Epithelial cell of proximal tubule (primary cell): ENCODE measurements around the gene UBA52. TPM values are rescaled to one million over a fixed set of nuclear protein-coding genes. Genes with fewer than 3 reads are reported as not detected.
"Not testable (repeated sequence)": the region's sequence is repeated elsewhere in the genome, so short reads cannot be mapped to it uniquely, and the experiment has no call there.

Experiments used
- DNase-seq: peaks from one replicate; pipeline ENCODE4 v3.0.0-alpha.2; 2011; ENCODE audit warnings: low read depth
- H3K4me3 ChIP-seq: 2 replicates; pipeline ENCODE4 v1.5.1; 2011; ENCODE audit warnings: low read depth, mild to moderate bottlenecking, low read length
- CTCF ChIP-seq: conservative IDR thresholded peaks from 2 replicates; pipeline ENCODE4 v1.5.1; 2012; ENCODE audit warnings: low read depth, mild to moderate bottlenecking, low read length
- total RNA-seq: library from RNA; depleted of rRNA; stranded (reverse); fragments of >200 nt; gene quantifications from 2 replicates; pipeline ENCODE4 v1.2.3, GENCODE V29; 2015

The UBA52 gene
- 1,133 and 1,698 TPM in 2 replicates for total RNA-seq

DNA sequence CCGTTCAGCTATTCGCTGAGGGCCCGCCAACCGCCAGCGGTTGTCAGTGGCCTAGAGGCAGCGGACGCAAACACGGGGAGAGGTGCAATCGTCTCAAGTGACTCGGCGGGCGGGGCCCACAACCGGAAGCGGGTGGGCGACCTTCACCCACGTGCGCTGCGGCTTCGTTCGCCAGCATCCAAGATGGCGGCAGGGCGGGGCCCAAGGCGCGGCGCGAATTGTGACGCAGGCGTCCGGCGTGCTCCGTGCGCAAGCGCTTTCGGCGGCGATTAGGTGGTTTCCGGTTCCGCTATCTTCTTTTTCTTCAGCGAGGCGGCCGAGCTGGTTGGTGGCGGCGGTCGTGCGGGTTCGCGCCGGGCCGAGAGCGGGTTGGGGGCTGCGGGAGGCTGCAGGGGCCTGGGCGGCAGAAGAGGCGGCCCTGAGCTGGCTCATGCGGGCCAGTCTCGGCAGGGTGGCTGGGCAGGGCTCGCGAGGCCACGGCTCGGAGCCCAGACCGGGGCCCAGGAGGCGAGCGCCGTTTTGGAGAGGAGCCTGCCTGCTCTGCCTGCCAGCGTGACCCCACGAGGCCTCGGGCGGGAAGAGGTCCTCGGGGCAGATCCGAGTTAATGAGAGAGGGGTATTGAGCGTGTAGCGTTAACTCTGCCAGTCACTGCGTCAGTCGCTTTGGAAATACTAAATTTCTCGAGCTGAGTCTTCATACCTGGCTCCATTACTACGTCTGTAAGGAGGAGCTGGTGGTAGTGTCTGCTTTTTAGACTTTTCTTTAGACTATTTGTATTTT lies at the start of gene UBA52:
TSS of gene UBA52 (plus strand) at position 294 of the 781 bp plus-strand sequence. CDS start 1,444 bp downstream, outside the sequence.
- peak; percentile 65 for DNase-seq
- peak within 1 kb of the TSS; percentile 74 for H3K4me3 ChIP-seq
- TF ChIP-seq CTCF: no peak

GRCh38 chr19:18522124-18522861 lies 49.4 kb upstream of the UBA52 start:
- DNase-seq: peak; percentile 96
- H3K4me3 ChIP-seq: peak overlapping the region; percentile 98
- peak; percentile 8 for TF ChIP-seq CTCF

GRCh38 chr19:18522862-18523440 lies 48.7 kb upstream of the UBA52 start:
- H3K4me3 ChIP-seq: peak overlapping the region; percentile 38

DNA sequence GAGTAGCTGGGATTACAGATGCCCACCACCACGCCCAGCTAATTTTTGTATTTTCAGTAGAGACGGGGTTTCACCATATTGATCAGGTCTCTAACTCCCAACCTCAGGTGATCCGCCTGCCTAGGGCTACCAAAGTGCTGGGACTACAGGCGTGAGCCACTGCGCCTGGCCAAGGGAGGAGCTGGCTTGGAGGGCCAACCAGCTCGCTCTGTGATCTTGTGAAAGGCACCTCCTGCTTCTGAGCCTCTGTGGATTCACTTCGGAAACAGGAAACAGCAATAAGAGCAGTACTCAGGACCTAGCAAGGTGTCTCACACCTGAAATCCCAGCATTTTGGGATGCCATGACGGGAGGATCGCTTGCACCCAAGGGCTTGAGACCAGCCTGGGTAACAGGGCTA lies 47.8 kb upstream of the UBA52 start:
- DNase-seq: no peak
- no peak overlapping the region for H3K4me3 ChIP-seq
- no peak for TF ChIP-seq CTCF

More at GRCh38 chr19:18522862-18523440, 48.7 kb upstream of the UBA52 start:
- not testable (repeated sequence) for DNase-seq

DNA sequence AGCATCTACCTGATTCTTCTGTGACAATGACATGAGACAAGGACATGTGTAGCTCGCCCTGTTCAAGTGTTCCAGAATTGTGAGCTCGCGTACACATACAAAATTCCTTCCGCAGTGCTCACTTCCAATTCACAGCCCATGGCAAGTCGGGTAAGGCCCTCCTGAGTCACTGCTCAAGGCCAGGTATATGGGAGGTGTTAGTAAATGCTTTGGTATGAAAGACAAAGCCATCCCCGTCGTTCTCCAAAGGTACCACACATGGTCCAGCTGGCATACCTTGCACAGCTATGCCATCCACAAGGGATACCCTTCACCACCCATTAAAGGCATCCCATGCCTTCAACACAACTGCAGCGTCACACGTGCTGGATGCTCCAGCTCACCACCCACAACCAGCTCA lies 45.3 kb upstream of the UBA52 start:
- H3K4me3 ChIP-seq: no peak overlapping the region
- no peak for TF ChIP-seq CTCF
- DNase-seq: no peak

GRCh38 chr19:18529782-18530181 lies 41.9 kb upstream of the UBA52 start:
- H3K4me3 ChIP-seq: no peak overlapping the region
- no peak for DNase-seq
- TF ChIP-seq CTCF: no peak

DNA sequence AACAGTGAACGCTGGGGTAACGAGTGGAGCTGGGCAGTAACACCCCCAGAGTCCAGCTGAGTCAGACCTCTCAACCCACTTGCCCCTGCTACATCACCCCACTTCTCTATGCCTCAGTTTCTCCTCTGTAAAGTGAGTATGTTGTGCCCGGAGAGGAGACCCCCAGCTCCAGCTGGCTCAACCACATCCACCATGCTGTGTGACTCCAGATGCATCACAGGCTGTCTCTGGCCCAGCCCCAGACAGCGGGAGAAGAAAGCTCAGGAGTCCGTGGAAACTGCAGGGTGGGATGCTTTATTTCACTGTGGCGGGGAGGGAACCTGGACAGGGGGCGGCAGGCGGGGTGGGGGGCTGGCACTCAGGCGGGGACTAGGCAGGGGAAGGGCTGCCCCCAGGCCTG lies 40.2 kb upstream of the UBA52 start:
- TF ChIP-seq CTCF: no peak
- DNase-seq: no peak

More for the DNA sequence above, 40.2 kb upstream of the UBA52 start:
- no peak overlapping the region for H3K4me3 ChIP-seq
